GM12865 (cell line): ENCODE measurements around the gene MSGN1.

ENCODE experiments used
- DNase-seq: peaks from one replicate; pipeline ENCODE4 v3.0.0; 2010; ENCODE audit warnings: low read depth
- H3K4me3 ChIP-seq: 2 replicates; pipeline ENCODE4 v1.5.1; 2011; ENCODE audit warnings: mild to moderate bottlenecking, low read depth, low read length, control low read depth
- TF ChIP-seq, protein P1 (sequence below): IDR thresholded peaks from 2 replicates; pipeline ENCODE4 v1.5.1; 2011; ENCODE audit warnings: low read length, control low read depth, low read depth, inconsistent platforms; ENCODE audit not compliant: insufficient read depth; ENCODE audit errors: missing control alignments

MSGN1 gene

DNA sequence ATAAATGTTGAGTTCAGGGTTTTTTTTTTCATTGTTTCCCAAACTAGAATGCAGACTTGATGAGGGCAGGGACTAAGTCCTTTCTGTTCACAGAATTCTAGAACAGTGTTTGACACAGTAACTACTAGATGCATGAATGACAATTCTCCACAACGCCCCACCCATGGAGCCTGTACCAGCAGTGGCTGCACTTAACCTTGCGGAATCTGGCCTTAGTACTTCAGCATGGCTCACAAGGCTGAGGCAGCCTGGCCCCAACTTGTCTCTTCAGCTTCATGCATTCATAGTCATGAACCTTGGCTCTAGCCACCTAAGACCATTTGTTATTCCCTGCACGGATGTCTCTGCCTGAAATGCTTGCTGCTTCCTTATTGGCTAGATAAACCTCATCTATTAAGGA lies 29.5 kb upstream of the MSGN1 start:
- no peak overlapping the region for H3K4me3 ChIP-seq
- TF ChIP-seq, protein P1, sequence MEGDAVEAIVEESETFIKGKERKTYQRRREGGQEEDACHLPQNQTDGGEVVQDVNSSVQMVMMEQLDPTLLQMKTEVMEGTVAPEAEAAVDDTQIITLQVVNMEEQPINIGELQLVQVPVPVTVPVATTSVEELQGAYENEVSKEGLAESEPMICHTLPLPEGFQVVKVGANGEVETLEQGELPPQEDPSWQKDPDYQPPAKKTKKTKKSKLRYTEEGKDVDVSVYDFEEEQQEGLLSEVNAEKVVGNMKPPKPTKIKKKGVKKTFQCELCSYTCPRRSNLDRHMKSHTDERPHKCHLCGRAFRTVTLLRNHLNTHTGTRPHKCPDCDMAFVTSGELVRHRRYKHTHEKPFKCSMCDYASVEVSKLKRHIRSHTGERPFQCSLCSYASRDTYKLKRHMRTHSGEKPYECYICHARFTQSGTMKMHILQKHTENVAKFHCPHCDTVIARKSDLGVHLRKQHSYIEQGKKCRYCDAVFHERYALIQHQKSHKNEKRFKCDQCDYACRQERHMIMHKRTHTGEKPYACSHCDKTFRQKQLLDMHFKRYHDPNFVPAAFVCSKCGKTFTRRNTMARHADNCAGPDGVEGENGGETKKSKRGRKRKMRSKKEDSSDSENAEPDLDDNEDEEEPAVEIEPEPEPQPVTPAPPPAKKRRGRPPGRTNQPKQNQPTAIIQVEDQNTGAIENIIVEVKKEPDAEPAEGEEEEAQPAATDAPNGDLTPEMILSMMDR = no peak
- no peak for DNase-seq

- H3K4me3 ChIP-seq = no peak overlapping the region
- peak; percentile 23 for DNase-seq
- TF ChIP-seq, protein P1 = no peak
These were observed 27.5 kb upstream of the MSGN1 start for GRCh38 chr2:17788773-17789172.

GRCh38 chr2:17790536-17790935 lies 25.7 kb upstream of the MSGN1 start:
- no peak overlapping the region for H3K4me3 ChIP-seq
- no peak for DNase-seq
- TF ChIP-seq, protein P1 = no peak

- DNase-seq = no peak
- no peak overlapping the region for H3K4me3 ChIP-seq
- TF ChIP-seq, protein P1 = no peak
These were observed 25.0 kb upstream of the MSGN1 start for GRCh38 chr2:17791121-17791816.

- TF ChIP-seq, protein P1 = no peak
- no peak overlapping the region for H3K4me3 ChIP-seq
- no peak for DNase-seq
These were observed 24.5 kb upstream of the MSGN1 start for GRCh38 chr2:17791817-17792130.

GRCh38 chr2:17792515-17792914 lies 23.7 kb upstream of the MSGN1 start:
- no peak overlapping the region for H3K4me3 ChIP-seq
- peak; percentile 50 for DNase-seq

More at GRCh38 chr2:17792515-17792914, 23.7 kb upstream of the MSGN1 start:
- TF ChIP-seq, protein P1 = no peak
